Activated naive CD4-positive, alpha-beta T cell treated with anti-CD3 and anti-CD28 coated beads for 36 hours (primary cell): ENCODE results near the gene RNF141. TPM values are rescaled to one million over a fixed set of nuclear protein-coding genes. Genes with fewer than 3 reads are reported as not detected.

Experiments used
- CTCF ChIA-PET: fragments of 350-600 bp; sonication (Branson Sonifier 250); formaldehyde crosslinking; loops from one replicate; lab custom pipeline; 2021; ENCODE audit warnings: antibody characterized with exemption; lab: Charles Lee
- DNase-seq: peaks from one replicate; pipeline ENCODE4 v3.0.0-alpha.2; 2020
- H3K27ac Mint-ChIP-seq: one replicate; pipeline ENCODE4 v1.8.0; 2021; ENCODE audit warnings: mild to moderate bottlenecking, mixed read lengths
- H3K27me3 Mint-ChIP-seq: one replicate; pipeline ENCODE4 v1.8.0; 2021; ENCODE audit warnings: low read depth, mixed read lengths
- H3K36me3 Mint-ChIP-seq: one replicate; pipeline ENCODE4 v1.8.0; 2021; ENCODE audit warnings: low read depth, mixed read lengths
- H3K4me1 Mint-ChIP-seq: one replicate; pipeline ENCODE4 v1.8.0; 2021; ENCODE audit warnings: low read depth, mixed read lengths
- H3K4me3 Mint-ChIP-seq: one replicate; pipeline ENCODE4 v1.8.0; 2021; ENCODE audit warnings: mild to moderate bottlenecking, moderate library complexity, mixed read lengths
- H3K9me3 Mint-ChIP-seq: one replicate; pipeline ENCODE4 v1.8.0; 2021; ENCODE audit warnings: mixed read lengths
- intact Hi-C: fragments of 100-400 bp; cut with micrococcal nuclease; formaldehyde crosslinking; loops from one replicate; pipeline ENCODE4 v1.15.1; 2023
- total RNA-seq, 2 experiments: library from RNA; stranded (reverse); gene quantifications; one replicate each; pipeline ENCODE4 v1.2.3, GENCODE V29; 2021

RNF141 gene
- total RNA-seq, 2 experiments from 2014 or later, result 20.9 to 21.8 TPM

- H3K4me1 Mint-ChIP-seq, result no peaks in the 10 kb centered on the region
- no peak overlapping the region for H3K4me3 Mint-ChIP-seq
- peaks cover 10% of the 10 kb centered on the region for H3K36me3 Mint-ChIP-seq
- intact Hi-C loops, result no loop called here
- CTCF ChIA-PET, result no interaction called here
- H3K27me3 Mint-ChIP-seq, result no peaks in the 10 kb centered on the region
- no peak for DNase-seq
- no peaks in the 10 kb centered on the region for H3K9me3 Mint-ChIP-seq
- no peak overlapping the region for H3K27ac Mint-ChIP-seq
Measured at GRCh38 chr11:10500757-10501684, 40.0 kb downstream of the RNF141 start.

DNA sequence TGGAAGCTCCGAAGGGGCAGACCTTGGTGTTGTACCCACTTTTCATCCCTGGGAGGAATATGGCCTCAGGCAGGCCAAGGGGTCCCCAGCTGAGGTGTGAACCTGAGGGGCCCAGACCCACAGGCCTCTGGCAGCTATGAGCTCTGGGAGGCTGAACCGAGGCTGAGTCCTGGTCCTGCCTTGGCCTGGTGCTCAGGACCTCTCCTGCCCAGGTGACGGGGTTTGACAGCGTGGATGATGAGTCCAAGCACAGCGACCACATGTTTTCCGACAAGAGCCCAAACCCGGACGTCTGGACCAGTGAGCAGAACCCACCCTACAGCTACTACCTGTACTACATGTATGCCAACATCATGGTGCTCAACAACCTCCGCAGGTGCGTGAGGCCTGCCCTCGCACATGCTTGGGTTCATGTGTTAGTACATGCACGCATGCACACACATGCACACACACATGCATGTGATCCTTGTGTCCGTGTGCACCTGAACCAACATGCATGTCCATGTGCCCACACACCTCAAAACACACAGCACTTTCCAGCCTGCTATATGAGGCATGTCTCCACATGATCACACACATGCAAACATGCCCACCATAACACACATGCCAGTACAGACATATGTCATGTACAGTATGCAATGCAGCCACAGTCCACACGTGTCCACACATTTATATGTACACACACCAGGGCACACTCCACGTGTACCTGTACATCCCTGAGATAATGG is 40.9 kb downstream of the RNF141 start:
- intact Hi-C loops, result no loop called here

DNA sequence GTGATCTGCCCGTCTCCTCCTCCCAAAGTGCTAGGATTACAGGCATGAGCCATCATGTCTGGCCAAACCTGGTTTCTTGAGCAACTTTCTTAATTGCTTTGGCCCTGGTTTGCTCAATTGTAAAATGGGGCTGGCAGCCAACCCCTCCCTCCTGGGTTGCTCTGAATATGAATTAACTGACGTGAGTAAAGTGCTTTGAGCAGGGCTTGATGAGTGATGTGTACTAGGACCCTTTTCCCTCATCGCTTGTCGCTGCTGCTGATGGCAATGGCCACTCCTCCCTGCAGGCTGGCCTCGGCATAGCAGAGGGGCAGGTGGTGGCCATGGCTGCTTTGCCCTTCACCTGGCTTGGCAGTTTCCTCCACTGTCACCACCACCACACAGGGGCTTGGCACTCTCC is 41.5 kb downstream of the RNF141 start:
- peaks cover 8% of the 10 kb centered on the region for H3K36me3 Mint-ChIP-seq
- H3K4me1 Mint-ChIP-seq, result no peaks in the 10 kb centered on the region
- CTCF ChIA-PET, result no interaction called here
- no peak for DNase-seq
- H3K27ac Mint-ChIP-seq, result no peak overlapping the region
- no peak overlapping the region for H3K4me3 Mint-ChIP-seq
- intact Hi-C loops, result no loop called here
- H3K27me3 Mint-ChIP-seq, result no peaks in the 10 kb centered on the region
- H3K9me3 Mint-ChIP-seq, result no peaks in the 10 kb centered on the region

More for the DNA sequence above, 40.9 kb downstream of the RNF141 start:
- no peaks in the 10 kb centered on the region for H3K27me3 Mint-ChIP-seq
- no peaks in the 10 kb centered on the region for H3K9me3 Mint-ChIP-seq
- no peaks in the 10 kb centered on the region for H3K4me1 Mint-ChIP-seq
- H3K27ac Mint-ChIP-seq, result peak overlapping the region; percentile 35
- CTCF ChIA-PET, result no interaction called here
- no peak for DNase-seq
- no peak overlapping the region for H3K4me3 Mint-ChIP-seq
- H3K36me3 Mint-ChIP-seq, result peaks cover 8% of the 10 kb centered on the region

GRCh38 chr11:10498426-10499250 is 42.3 kb downstream of the RNF141 start:
- Mint-ChIP-seq H3K9me3 (no peaks in the 10 kb centered on the region), H3K27me3 (no peaks in the 10 kb centered on the region), H3K4me1 (no peaks in the 10 kb centered on the region), H3K27ac (no peak overlapping the region), H3K36me3 (peaks cover 8% of the 10 kb centered on the region), H3K4me3 (no peak overlapping the region)
- CTCF ChIA-PET, result interaction anchor here (0.5 to 0.7 kb wide), 3 partner anchors 166 to 294 kb away, joined by 3 to 4 read pairs (median 4); no protein-coding TSS in a partner anchor
- intact Hi-C loops, result no loop called here
- no peak for DNase-seq

DNA sequence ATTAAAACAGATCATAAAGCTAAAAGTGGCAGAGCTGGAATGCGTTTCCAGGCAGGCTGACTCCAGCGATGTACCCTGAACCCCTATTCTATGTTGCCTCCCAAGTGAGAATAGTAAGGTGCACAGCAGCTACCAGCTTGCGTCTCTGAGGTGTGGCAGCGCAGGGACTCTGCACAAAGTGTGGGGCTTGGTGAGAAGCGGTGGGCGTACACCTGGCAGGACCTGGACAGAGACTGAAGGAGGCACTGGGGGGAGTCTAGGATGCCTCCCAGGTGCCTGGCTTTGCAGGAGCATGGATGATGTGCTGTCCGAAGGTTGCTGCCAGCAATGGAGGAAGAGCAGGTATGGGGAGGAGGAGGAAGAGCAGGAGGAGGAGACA is 43.0 kb downstream of the RNF141 start:
- intact Hi-C loops, result no loop called here
- no peaks in the 10 kb centered on the region for H3K9me3 Mint-ChIP-seq
- no peak overlapping the region for H3K27ac Mint-ChIP-seq
- H3K27me3 Mint-ChIP-seq, result no peaks in the 10 kb centered on the region
- DNase-seq, result no peak
- no peaks in the 10 kb centered on the region for H3K4me1 Mint-ChIP-seq
- CTCF ChIA-PET, result interaction anchor here (0.5 kb wide), 1 partner anchor 166 kb away, joined by 3 read pairs; no protein-coding TSS in a partner anchor
- H3K36me3 Mint-ChIP-seq, result peaks cover 11% of the 10 kb centered on the region
- H3K4me3 Mint-ChIP-seq, result no peak overlapping the region

GRCh38 chr11:10497371-10498021 is 43.5 kb downstream of the RNF141 start:
- peaks cover 13% of the 10 kb centered on the region for H3K36me3 Mint-ChIP-seq
- CTCF ChIA-PET, result interaction anchor here (0.7 kb wide), 1 partner anchor 30 kb away, joined by 3 read pairs; no protein-coding TSS in a partner anchor
- H3K4me1 Mint-ChIP-seq, result no peaks in the 10 kb centered on the region
- no peaks in the 10 kb centered on the region for H3K9me3 Mint-ChIP-seq
- H3K27ac Mint-ChIP-seq, result no peak overlapping the region
- intact Hi-C loops, result no loop called here
- no peak overlapping the region for H3K4me3 Mint-ChIP-seq
- no peak for DNase-seq
- H3K27me3 Mint-ChIP-seq, result no peaks in the 10 kb centered on the region

DNA sequence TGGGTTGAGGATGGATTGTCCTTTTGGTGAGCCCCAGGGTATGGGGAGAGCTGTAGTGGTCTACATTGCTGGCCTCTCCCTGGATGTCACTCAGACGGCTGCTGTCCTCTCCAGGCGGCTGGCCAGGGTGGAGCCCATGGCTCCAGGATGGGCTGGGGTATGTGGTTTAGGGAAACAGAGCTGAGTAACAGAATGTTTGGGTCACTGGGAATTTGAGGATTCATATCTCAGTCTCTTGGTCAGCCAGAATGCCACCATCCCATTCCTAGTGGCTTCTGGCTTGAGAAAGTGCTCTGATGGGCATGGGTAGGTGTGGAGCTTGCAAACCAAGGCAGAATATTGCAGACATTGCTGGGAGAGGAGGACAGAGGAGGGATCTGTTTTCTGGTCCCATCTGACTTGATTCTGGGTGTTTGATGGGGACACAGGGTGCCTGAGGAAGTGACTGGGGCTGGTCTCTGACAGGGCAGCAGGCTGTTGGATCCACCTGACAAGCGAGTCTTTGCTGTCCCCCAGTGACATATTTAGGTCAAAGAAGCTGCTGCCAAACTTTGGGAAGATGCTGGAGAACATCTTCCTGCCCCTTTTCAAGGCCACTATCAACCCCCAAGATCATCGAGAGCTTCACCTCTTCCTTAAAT is 44.6 kb downstream of the RNF141 start:
- no peaks in the 10 kb centered on the region for H3K27me3 Mint-ChIP-seq
- CTCF ChIA-PET, result interaction anchor here (0.7 to 1.0 kb wide), 2 partner anchors 17 to 31 kb away, joined by 3 read pairs; no protein-coding TSS in a partner anchor
- no peak for DNase-seq
- H3K4me1 Mint-ChIP-seq, result no peaks in the 10 kb centered on the region
- intact Hi-C loops, result no loop called here
- no peak overlapping the region for H3K27ac Mint-ChIP-seq
- peaks cover 13% of the 10 kb centered on the region for H3K36me3 Mint-ChIP-seq
- H3K4me3 Mint-ChIP-seq, result no peak overlapping the region
- no peaks in the 10 kb centered on the region for H3K9me3 Mint-ChIP-seq

GRCh38 chr11:10495464-10495786 is 45.6 kb downstream of the RNF141 start:
- Mint-ChIP-seq H3K9me3 (no peaks in the 10 kb centered on the region), H3K27me3 (no peaks in the 10 kb centered on the region), H3K27ac (no peak overlapping the region), H3K4me3 (no peak overlapping the region), H3K36me3 (peaks cover 12% of the 10 kb centered on the region), H3K4me1 (no peaks in the 10 kb centered on the region)
- intact Hi-C loops, result no loop called here
- CTCF ChIA-PET, result interaction anchor here (0.6 to 1.0 kb wide), 2 partner anchors 16 to 179 kb away, joined by 3 read pairs; no protein-coding TSS in a partner anchor
- no peak for DNase-seq

GRCh38 chr11:10494636-10495463 is 46.1 kb downstream of the RNF141 start:
- H3K27ac Mint-ChIP-seq, result no peak overlapping the region
- peaks cover 5% of the 10 kb centered on the region for H3K4me1 Mint-ChIP-seq

DNA sequence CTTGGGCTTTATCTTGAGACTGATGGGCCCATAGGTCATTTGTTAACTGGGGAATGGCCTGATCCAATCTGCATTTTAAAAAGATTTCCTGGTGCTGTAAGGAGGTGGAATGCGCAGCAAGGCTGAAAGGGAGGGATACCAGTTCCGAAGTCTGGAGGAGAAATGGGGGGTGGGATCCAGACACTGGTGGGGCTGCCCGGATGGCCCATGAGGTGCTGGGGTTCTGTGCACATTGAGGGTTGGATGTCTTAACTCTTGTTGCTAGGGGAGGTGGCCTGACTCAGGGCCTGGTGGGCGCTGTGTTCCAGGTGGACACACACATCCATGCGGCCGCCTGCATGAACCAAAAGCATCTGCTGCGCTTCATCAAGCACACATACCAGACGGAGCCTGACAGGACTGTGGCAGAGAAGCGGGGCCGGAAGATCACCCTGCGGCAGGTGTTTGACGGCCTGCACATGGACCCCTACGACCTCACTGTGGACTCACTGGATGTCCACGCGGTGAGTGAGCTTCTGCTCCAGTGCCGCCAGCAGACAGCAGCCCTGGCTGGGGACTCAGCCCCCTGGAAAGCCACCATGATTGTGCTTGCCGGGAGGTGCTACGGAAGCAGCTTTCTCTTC is 47.8 kb downstream of the RNF141 start:
- Mint-ChIP-seq H3K4me1 (peaks cover 15% of the 10 kb centered on the region), H3K36me3 (peaks cover 13% of the 10 kb centered on the region), H3K27ac (no peak overlapping the region), H3K27me3 (no peaks in the 10 kb centered on the region), H3K9me3 (no peaks in the 10 kb centered on the region), H3K4me3 (no peak overlapping the region)
- intact Hi-C loops, result no loop called here
- DNase-seq, result no peak
- CTCF ChIA-PET, result no interaction called here

More at GRCh38 chr11:10494636-10495463, 46.1 kb downstream of the RNF141 start:
- Mint-ChIP-seq H3K27me3 (no peaks in the 10 kb centered on the region), H3K9me3 (no peaks in the 10 kb centered on the region), H3K36me3 (peaks cover 10% of the 10 kb centered on the region), H3K4me3 (no peak overlapping the region)
- no peak for DNase-seq
- intact Hi-C loops, result no loop called here
- CTCF ChIA-PET, result interaction anchor here (0.6 to 1.0 kb wide), 2 partner anchors 15 to 179 kb away, joined by 3 read pairs; no protein-coding TSS in a partner anchor
